ENCODE measurements around the gene MAP3K9.

- no peak for TF ChIP-seq POLR2A (IDR thresholded peaks at IDR 0.05)
- TF ChIP-seq CTCF (IDR thresholded peaks at IDR 0.05): no peak
These were observed 77.7 kb downstream of the MAP3K9 start for GRCh38 chr14:70731447-70732239.
